ENCODE results near the gene WNT10A.

WNT10A gene

GRCh38 chr2:218878926-218879761 lies 1.5 kb upstream of the WNT10A start:
- DNase-seq: no peak

GRCh38 chr2:218879776-218880101 lies 913 bp upstream of the WNT10A start:
- no peak for DNase-seq

DNA sequence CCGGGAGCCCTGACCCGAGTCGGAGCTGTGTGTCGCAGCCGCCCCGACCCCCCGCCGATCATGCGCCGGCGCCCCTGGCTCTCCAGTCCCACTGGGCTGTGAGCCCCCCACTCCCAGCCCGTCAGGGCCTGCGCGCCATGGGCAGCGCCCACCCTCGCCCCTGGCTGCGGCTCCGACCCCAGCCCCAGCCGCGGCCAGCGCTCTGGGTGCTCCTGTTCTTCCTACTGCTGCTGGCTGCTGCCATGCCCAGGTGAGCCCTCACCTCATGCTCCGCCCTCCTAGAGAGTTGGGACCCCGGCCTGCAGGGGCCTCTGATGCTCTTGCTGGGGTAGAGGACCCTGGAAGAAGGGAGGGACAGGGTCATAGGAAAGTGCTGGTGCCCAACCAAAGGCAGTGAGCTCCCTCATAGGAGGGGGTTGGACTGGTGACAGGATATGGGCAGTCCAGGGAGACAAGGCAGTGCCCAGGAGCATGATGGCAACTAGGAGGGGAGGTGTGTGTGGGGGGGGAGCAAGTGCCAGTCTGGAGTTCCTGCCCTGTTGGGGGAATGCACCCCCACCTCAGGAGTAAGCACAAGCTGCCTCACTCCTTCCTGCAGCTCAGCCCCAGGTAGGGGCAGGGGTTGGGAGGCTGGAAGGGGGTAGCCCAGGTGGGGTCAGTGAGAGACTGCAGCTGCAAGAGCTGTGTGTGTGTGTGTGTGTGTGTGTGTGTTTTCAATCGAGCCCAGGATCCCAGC lies 375 bp downstream of the WNT10A start:
- no peak for DNase-seq

DNA sequence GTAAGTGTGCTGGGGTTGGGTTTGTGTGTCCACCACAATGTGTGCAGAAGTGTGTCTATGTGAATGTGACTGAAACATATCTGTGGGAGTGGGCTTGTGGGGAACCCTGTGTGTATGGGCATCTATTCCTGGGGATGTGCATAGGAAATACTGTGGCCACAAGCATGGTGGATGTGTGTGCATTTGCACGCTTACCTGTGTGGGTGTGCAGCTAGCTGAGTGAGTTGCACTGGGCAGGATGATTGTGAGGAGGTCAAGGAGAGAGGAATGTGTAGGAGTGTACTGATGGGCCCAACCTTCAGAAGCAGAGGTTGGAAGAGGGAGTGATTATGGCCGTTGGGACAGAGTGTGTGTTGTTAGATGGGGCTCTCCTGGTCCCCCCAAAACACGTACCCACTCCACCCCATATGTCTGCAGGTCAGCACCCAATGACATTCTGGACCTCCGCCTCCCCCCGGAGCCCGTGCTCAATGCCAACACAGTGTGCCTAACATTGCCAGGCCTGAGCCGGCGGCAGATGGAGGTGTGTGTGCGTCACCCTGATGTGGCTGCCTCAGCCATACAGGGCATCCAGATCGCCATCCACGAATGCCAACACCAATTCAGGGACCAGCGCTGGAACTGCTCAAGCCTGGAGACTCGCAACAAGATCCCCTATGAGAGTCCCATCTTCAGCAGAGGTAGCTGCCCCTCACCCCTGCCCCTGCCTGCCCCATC lies 1.2 kb downstream of the WNT10A start:
- DNase-seq: no peak

DNA sequence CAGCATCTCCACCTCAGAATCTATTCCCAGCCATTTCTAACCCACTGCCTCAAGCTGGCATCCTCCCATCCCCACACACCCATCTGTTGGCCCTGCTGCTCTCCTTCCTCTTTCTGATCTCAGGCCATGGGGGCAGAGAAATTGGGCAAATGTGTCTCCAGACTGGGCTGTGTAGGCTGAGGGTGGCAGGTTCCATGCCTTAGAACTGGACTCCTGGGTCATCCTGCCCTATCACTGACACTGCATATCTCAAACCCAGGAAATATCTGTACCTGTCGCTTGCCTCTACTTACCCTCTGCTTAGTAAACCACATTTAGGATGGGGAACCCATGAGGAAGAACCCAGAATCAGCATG lies 1.8 kb downstream of the WNT10A start:
- DNase-seq: no peak

GRCh38 chr2:218882866-218883366 lies 2.3 kb downstream of the WNT10A start:
- DNase-seq: no peak

- DNase-seq: no peak
Observed at GRCh38 chr2:218883491-218884490, 3.1 kb downstream of the WNT10A start.

- DNase-seq: no peak
Observed at GRCh38 chr2:218884519-218884918, 3.9 kb downstream of the WNT10A start.

- no peak for DNase-seq
Observed at GRCh38 chr2:218885981-218886947, 5.6 kb downstream of the WNT10A start.

DNA sequence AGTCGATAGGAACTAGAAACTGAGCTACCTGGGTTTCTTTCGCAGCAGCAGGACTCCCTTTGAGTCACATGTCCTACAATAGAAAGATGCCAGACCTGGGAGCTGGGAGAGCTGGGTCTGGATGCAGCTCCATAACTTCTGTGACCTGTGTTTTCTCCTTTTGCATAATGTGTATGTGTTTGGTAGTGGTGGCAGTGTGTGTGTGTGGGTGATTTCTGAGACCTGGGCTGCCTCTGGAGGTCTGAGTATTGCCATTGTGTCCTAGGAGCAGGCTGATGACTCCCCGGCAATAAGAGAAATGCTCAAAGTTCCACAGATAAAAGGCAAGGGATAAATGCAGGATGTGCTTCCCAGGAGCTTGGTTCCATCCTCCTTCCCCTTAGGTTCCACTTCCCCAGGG lies 6.4 kb downstream of the WNT10A start:
- DNase-seq: no peak

GRCh38 chr2:218888341-218888740 lies 7.7 kb downstream of the WNT10A start:
- DNase-seq: no peak

DNA sequence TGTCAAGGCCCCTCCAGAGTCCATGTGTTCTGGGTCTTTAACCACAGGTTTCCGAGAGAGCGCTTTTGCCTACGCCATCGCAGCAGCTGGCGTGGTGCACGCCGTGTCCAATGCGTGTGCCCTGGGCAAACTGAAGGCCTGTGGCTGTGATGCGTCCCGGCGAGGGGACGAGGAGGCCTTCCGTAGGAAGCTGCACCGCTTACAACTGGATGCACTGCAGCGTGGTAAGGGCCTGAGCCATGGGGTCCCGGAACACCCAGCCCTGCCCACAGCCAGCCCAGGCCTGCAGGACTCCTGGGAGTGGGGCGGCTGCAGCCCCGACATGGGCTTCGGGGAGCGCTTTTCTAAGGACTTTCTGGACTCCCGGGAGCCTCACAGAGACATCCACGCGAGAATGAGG lies 9.3 kb downstream of the WNT10A start:
- no peak for DNase-seq

DNA sequence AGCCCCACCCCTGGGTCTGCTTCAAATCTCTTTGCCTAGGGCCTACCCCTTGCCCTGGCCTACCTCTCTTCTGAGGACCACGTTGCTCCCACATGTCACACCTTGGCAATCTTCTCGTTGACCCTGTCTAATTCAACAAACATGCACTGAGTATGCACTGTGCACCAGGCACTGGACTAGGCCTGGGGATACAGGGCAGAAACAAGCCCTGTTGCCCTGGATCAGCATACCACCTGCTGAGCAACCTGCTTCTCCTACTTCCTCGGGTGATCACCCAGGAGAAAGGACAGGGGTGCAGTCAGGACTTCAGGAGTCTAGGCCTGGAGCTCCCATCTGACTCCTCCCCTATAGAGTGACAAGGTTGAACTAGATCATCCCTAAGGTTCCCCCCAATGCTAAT lies 9.7 kb downstream of the WNT10A start:
- no peak for DNase-seq

DNA sequence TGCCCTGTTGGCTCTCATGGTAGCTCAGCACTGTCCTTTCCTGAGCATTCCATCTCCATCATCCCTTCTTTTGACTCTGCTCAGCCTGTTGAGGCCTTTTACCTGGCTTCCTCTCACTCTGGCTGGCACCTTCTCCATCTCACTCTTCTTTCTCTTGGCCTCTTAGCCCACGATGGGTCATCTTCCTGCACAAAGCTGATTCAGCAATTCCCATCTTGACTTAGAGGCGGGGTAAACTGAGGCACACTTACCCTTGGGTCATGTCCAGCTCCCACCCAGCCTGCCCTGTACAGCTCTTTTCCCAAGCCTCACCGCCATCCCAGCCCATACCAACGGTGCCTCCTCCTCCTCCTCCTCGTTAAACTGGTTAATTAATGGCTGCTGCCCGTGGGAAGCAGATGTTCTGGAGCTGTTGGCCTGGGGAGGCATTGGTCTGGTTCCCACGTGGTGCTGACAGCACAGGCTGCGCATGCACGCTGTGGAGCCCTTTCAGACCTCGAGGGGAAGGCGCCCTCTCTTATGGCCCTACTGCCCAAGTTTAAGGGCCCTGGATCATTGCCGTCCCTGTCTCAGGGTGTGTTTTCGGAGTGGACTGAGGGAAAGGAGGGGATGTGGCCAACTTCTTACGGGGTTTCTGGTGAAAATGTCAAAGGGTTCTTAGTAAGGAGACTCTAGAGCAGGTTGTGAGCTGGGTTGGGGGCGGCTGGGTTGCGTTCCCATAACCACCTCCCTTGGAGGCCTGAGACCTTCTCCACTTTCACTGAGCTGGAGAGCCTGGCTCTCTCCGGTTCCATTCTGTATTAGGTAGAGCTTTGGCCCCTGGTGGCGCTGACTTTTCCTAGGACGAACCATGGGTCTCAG lies 10.9 kb downstream of the WNT10A start:
- DNase-seq: no peak

- peak; percentile 3 to 8 for DNase-seq
Observed at GRCh38 chr2:218892693-218893348, 12.2 kb downstream of the WNT10A start.

DNA sequence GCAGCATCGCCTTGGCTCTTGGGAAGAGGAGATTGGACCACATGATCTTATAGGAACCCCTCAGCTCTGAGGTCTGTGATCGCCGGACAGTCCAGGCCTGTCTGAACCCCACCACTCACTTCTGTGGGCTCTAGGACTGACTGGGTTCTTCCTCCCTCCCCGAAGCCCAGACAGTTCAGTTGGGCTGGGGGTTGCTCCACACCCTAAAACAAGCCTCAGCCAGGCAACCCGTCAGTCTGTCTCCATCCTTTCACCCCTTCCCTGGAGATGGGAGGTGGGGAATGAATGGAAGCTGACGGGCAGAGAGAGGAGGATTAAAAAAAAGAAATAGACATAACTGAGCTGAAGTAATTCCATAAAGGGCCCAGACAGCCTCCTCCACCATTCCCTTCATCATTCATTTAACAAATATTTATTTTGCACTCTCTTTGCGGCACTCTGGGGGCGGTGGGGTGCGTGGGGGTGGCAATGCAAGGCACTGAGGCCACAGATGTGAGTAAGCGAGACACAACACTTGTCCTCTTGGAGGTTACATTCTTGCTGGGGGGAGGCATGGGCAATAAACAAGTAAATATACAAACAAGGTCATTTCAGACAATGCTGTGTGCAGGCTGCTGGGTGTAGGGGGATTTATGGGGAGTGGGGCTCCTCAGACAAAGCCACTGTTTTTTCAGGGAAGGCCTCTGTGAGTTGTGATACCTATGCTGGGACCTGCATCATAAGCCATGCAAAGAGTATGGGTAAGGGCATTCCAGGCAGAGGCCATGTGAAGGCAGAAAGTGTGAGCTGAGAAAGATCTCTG lies 12.9 kb downstream of the WNT10A start:
- DNase-seq: no peak

GRCh38 chr2:218894151-218894879 lies 13.7 kb downstream of the WNT10A start:
- DNase-seq: no peak

DNA sequence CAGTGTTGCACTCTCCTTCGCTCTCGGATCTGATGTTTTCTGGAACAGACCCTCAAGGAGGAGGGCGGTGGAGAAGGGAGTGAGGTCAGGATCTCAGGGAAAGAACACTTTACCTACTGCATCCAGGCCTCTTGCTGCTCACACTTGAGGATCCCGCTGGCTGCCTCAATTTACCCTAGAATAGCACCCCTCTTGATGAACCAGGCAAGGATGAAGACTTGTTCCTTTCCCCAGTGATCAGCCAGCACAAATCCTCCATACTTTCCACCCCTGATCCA lies 14.2 kb downstream of the WNT10A start:
- DNase-seq: no peak
